HEK293 (cell line): Measurements from ENCODE around the gene ASIC3.
"Not testable (repeated sequence)": the region's sequence is repeated elsewhere in the genome, so short reads cannot be mapped to it uniquely, and the experiment has no call there.

Experiments used
- CTCF ChIA-PET: fragments of 350-600 bp; formaldehyde crosslinking; extraction: SDS; loops from one replicate; lab custom pipeline; 2021; ENCODE audit warnings: antibody characterized with exemption; lab: Yijun Ruan, JAX
- POLR2A ChIA-PET: fragments of 300-600 bp; formaldehyde crosslinking; extraction: SDS; loops from one replicate; lab custom pipeline; 2020; ENCODE audit warnings: antibody characterized with exemption, inconsistent platforms; lab: Yijun Ruan, JAX
- H3K27ac ChIP-seq: fragments of 200-500 bp; sonication (Bioruptor generic); 2 replicates; pipeline ENCODE4 v1.5.1; 2014; ENCODE audit warnings: low read depth, low read length, control low read depth, inconsistent platforms; ENCODE audit errors: extremely low read depth
- H3K36me3 ChIP-seq, 2 experiments: fragments of 200-500 bp in 1 of 2; sonication (Bioruptor generic) in 1 of 2; 1 replicate in 1 of 2; 2 replicates in 1 of 2; pipeline ENCODE4 v1.5.1; 2014 to 2017; ENCODE audit warnings: inconsistent platforms in 2 of 2, low read length in 2 of 2; ENCODE audit not compliant: control insufficient read depth in 2 of 2, insufficient read depth in 1 of 2
- H3K4me1 ChIP-seq: fragments of 200-500 bp; sonication (Bioruptor generic); 2 replicates; pipeline ENCODE4 v1.5.1; 2014; ENCODE audit warnings: mild to moderate bottlenecking, low read length, inconsistent platforms; ENCODE audit not compliant: control insufficient read depth, insufficient read depth
- H3K4me3 ChIP-seq: 2 replicates; pipeline ENCODE4 v1.5.1; 2011; ENCODE audit warnings: low read depth, mild to moderate bottlenecking, control low read depth, low read length, moderate library complexity
- H3K9me3 ChIP-seq: fragments of 200-500 bp; sonication (Bioruptor generic); 2 replicates; pipeline ENCODE4 v1.5.1; 2014; ENCODE audit warnings: low read depth, low read length, inconsistent platforms; ENCODE audit not compliant: control insufficient read depth, insufficient read depth
- AEBP2 ChIP-seq: fragments of 450-650 bp; formaldehyde crosslinking; IDR thresholded peaks from 2 replicates; pipeline ENCODE4 v1.5.1; 2016; ENCODE audit warnings: missing biosample characterization, missing genetic modification characterization, borderline replicate concordance
- BCL11B ChIP-seq: fragments of 450-650 bp; formaldehyde crosslinking; IDR thresholded peaks from 2 replicates; pipeline ENCODE4 v1.5.1; 2016; ENCODE audit warnings: low read depth, missing biosample characterization, missing genetic modification characterization
- EGR2 ChIP-seq: fragments of 450-650 bp; formaldehyde crosslinking; IDR thresholded peaks from 2 replicates; pipeline ENCODE4 v1.5.1; 2016; ENCODE audit warnings: low read depth, missing biosample characterization, missing genetic modification characterization
- FEZF1 ChIP-seq: fragments of 450-650 bp; formaldehyde crosslinking; IDR thresholded peaks from 2 replicates; pipeline ENCODE4 v1.5.1; 2016; ENCODE audit warnings: missing biosample characterization, missing genetic modification characterization
- GFI1B ChIP-seq: fragments of 450-650 bp; formaldehyde crosslinking; IDR thresholded peaks from 2 replicates; pipeline ENCODE4 v1.5.1; 2016; ENCODE audit warnings: missing biosample characterization, missing genetic modification characterization
- MYNN ChIP-seq: fragments of 450-650 bp; formaldehyde crosslinking; IDR thresholded peaks from 2 replicates; pipeline ENCODE4 v1.5.1; 2016; ENCODE audit warnings: missing biosample characterization, missing genetic modification characterization, borderline replicate concordance
- TCF7L2 ChIP-seq: IDR thresholded peaks from 2 replicates; pipeline ENCODE4 v1.6.1; 2011; ENCODE audit warnings: low read depth, mild to moderate bottlenecking, inconsistent platforms, low read length, moderate library complexity, borderline replicate concordance
- YY2 ChIP-seq: fragments of 450-650 bp; formaldehyde crosslinking; IDR thresholded peaks from 2 replicates; pipeline ENCODE4 v1.5.1; 2016; ENCODE audit warnings: missing biosample characterization, missing genetic modification characterization
- ZFHX2 ChIP-seq: fragments of 450-650 bp; formaldehyde crosslinking; conservative IDR thresholded peaks from 2 replicates; pipeline ENCODE4 v1.5.1; 2016; ENCODE audit warnings: missing biosample characterization, missing genetic modification characterization
- ZFP41 ChIP-seq: fragments of 450-650 bp; formaldehyde crosslinking; IDR thresholded peaks from 2 replicates; pipeline ENCODE4 v1.5.1; 2016; ENCODE audit warnings: missing biosample characterization, missing genetic modification characterization, borderline replicate concordance
- ZNF18 ChIP-seq: fragments of 450-650 bp; formaldehyde crosslinking; IDR thresholded peaks from 2 replicates; pipeline ENCODE4 v1.5.1; 2016; ENCODE audit warnings: missing biosample characterization, missing genetic modification characterization
- ZNF274 ChIP-seq, 2 experiments: fragments of 200-500 bp in 1 of 2; fragments of 450-650 bp in 1 of 2; sonication (Bioruptor generic) in 1 of 2; formaldehyde crosslinking in 1 of 2; IDR thresholded peaks; 2 replicates each; pipeline versions ENCODE4 v1.5.1 to v1.6.1; 2014 to 2016; ENCODE audit warnings: borderline replicate concordance in 1 of 2, inconsistent platforms in 1 of 2, low read length in 1 of 2, missing biosample characterization in 1 of 2, missing genetic modification characterization in 1 of 2
- ZNF292 ChIP-seq: fragments of 450-650 bp; formaldehyde crosslinking; IDR thresholded peaks from 2 replicates; pipeline ENCODE4 v1.5.1; 2016; ENCODE audit warnings: low read depth, missing biosample characterization, missing genetic modification characterization, borderline replicate concordance
- ZNF362 ChIP-seq: fragments of 450-650 bp; formaldehyde crosslinking; IDR thresholded peaks from 2 replicates; pipeline ENCODE4 v1.5.1; 2016; ENCODE audit warnings: missing biosample characterization, missing genetic modification characterization
- ZNF398 ChIP-seq: fragments of 450-650 bp; formaldehyde crosslinking; IDR thresholded peaks from 2 replicates; pipeline ENCODE4 v1.5.1; 2017; ENCODE audit warnings: missing biosample characterization, missing genetic modification characterization
- ZNF529 ChIP-seq: fragments of 450-650 bp; formaldehyde crosslinking; IDR thresholded peaks from 2 replicates; pipeline ENCODE4 v1.5.1; 2017; ENCODE audit warnings: missing genetic modification characterization, missing biosample characterization; ENCODE audit not compliant: insufficient replicate concordance
- ZNF747 ChIP-seq: fragments of 450-650 bp; formaldehyde crosslinking; IDR thresholded peaks from 2 replicates; pipeline ENCODE4 v1.5.1; 2016; ENCODE audit warnings: missing biosample characterization, missing genetic modification characterization

ASIC3 gene

GRCh38 chr7:151038951-151039849 lies 9.1 kb upstream of the ASIC3 start (continued):
- TF ChIP-seq ZNF398 (tag by site-specific recombination) = peak; percentile 67
- TF ChIP-seq, all 188 proteins: peak for 39

- H3K36me3 ChIP-seq = peaks cover 0 to 50% of the 10 kb centered on the region in 2 experiments; a peak in 1 of 3 replicates
- ChIA-PET POLR2A (interaction anchor here (0.6 to 3.6 kb wide), 9 partner anchors 8 to 70 kb away, joined by 3 to 26 read pairs (median 5); partner anchors contain the start of genes ABCB8, ASIC3, CDK5 and FASTK), CTCF (interaction anchor here (0.8 to 2.9 kb wide), 4 partner anchors 12 to 72 kb away, joined by 3 to 15 read pairs (median 8); partner anchors contain the start of gene ABCB8)
- H3K27ac ChIP-seq = no peak overlapping the region; the same call in 1 of the 2 replicates
- no peaks in the 10 kb centered on the region for H3K9me3 ChIP-seq
- TF ChIP-seq BCL11B (tag by site-specific recombination) = no peak
- TF ChIP-seq MYNN (tag by site-specific recombination) = no peak
- TF ChIP-seq EGR2 (tag by site-specific recombination) = peak; percentile 21; the same call in 1 of the 2 replicates
- TF ChIP-seq ZFHX2 (tag by site-specific recombination) = peak; percentile 40
- no peak overlapping the region for H3K4me3 ChIP-seq
- H3K4me1 ChIP-seq = peaks cover 6% of the 10 kb centered on the region
These were observed 8.3 kb upstream of the ASIC3 start for GRCh38 chr7:151039850-151040548.

- ChIA-PET POLR2A (no interaction called here), CTCF (interaction anchor here (1.9 to 2.9 kb wide), 2 partner anchors 22 to 23 kb away, joined by 4 to 15 read pairs; no protein-coding TSS in a partner anchor)
- peaks cover 0 to 49% of the 10 kb centered on the region in 2 experiments; a peak in 1 of 3 replicates for H3K36me3 ChIP-seq
- H3K4me1 ChIP-seq = peaks cover 6% of the 10 kb centered on the region
- H3K9me3 ChIP-seq = no peaks in the 10 kb centered on the region
- TF ChIP-seq ZNF18 (no peak), ZNF529 (tag by site-specific recombination) (no peak), ZNF274 (IDR thresholded peaks at IDR 0.05; ENCODE audit: low read length) (no peak), ZNF274 (tag by site-specific recombination; IDR thresholded peaks at IDR 0.05; ENCODE audit: borderline replicate concordance) (no peak), ZNF747 (tag by site-specific recombination) (no peak), ZNF292 (tag by site-specific recombination) (no peak), AEBP2 (tag by site-specific recombination) (no peak), GFI1B (tag by site-specific recombination) (no peak), ZNF362 (tag by site-specific recombination) (no peak), ZFP41 (tag by site-specific recombination) (no peak), YY2 (tag by site-specific recombination) (no peak), TCF7L2 (no peak), FEZF1 (tag by site-specific recombination) (no peak)
- H3K27ac ChIP-seq = no peak overlapping the region
- no peak overlapping the region for H3K4me3 ChIP-seq
These were observed 7.5 kb upstream of the ASIC3 start for GRCh38 chr7:151040616-151041375.

- H3K4me3 ChIP-seq, H3K4me1 ChIP-seq, H3K9me3 ChIP-seq, H3K27ac ChIP-seq, CTCF ChIA-PET: not testable (repeated sequence)
- POLR2A ChIA-PET = interaction anchor here (0.6 kb wide), 1 partner anchor 14 kb away, joined by 3 read pairs; no protein-coding TSS in a partner anchor
- H3K36me3 ChIP-seq = peaks cover 0 to 36% of the 10 kb centered on the region in 2 experiments; a peak in 1 of 3 replicates
These were observed 4.9 kb upstream of the ASIC3 start for GRCh38 chr7:151043449-151043848.
